HepG2 (cell line): ENCODE data around the gene DIP2C. TPM values are rescaled to one million over a fixed set of nuclear protein-coding genes. Genes with fewer than 3 reads are reported as not detected.

Experiments
- BRCA1 ChIP-seq: sonication (generic); formaldehyde crosslinking; IDR thresholded peaks from 2 replicates; pipeline ENCODE4 v1.4.0; 2020; ENCODE audit warnings: missing genetic modification reagents
- FOXA3 ChIP-seq: IDR thresholded peaks from 2 replicates; pipeline ENCODE4 v1.6.1; 2016; ENCODE audit warnings: missing genetic modification reagents, missing compliant biosample characterization
- GTF3A ChIP-seq: sonication (generic); formaldehyde crosslinking; conservative IDR thresholded peaks from 2 replicates; pipeline ENCODE4 v1.4.0; 2020; ENCODE audit warnings: mild to moderate bottlenecking, missing genetic modification reagents
- JUND ChIP-seq: sonication (generic); formaldehyde crosslinking; IDR thresholded peaks from 2 replicates; pipeline ENCODE4 v1.8.0; 2022; ENCODE audit warnings: mild to moderate bottlenecking, missing genetic modification reagents
- KDM4B ChIP-seq: sonication (generic); formaldehyde crosslinking; IDR thresholded peaks from 2 replicates; pipeline ENCODE4 v1.4.0; 2020; ENCODE audit warnings: missing genetic modification reagents
- KLF6 ChIP-seq: IDR thresholded peaks from 2 replicates; pipeline ENCODE4 v1.8.0; 2016; ENCODE audit warnings: missing biosample characterization, missing genetic modification reagents
- NR2C2 ChIP-seq: sonication (generic); formaldehyde crosslinking; IDR thresholded peaks from 2 replicates; pipeline ENCODE4 v1.4.0; 2020; ENCODE audit warnings: missing genetic modification reagents, mild to moderate bottlenecking, moderate library complexity, borderline replicate concordance
- PITX1 ChIP-seq: sonication (generic); formaldehyde crosslinking; IDR thresholded peaks from 2 replicates; pipeline ENCODE4 v1.5.1; 2020; ENCODE audit warnings: mild to moderate bottlenecking, missing genetic modification reagents
- RARA ChIP-seq: IDR thresholded peaks from 2 replicates; pipeline ENCODE4 v1.6.1; 2016; ENCODE audit warnings: missing genetic modification reagents, missing compliant biosample characterization
- RXRA ChIP-seq: sonication (generic); formaldehyde crosslinking; IDR thresholded peaks from 2 replicates; pipeline ENCODE4 v1.5.1; 2020; ENCODE audit warnings: missing genetic modification reagents
- SMYD3 ChIP-seq: sonication (generic); formaldehyde crosslinking; IDR thresholded peaks from 2 replicates; pipeline ENCODE4 v1.8.1; 2023; ENCODE audit warnings: mild to moderate bottlenecking, missing genetic modification reagents
- SRF ChIP-seq: IDR thresholded peaks from 2 replicates; pipeline ENCODE4 v1.6.1; 2011; ENCODE audit warnings: mild to moderate bottlenecking, low read depth, low read length, moderate library complexity
- ZFP36 ChIP-seq: fragments of 150-350 bp; IDR thresholded peaks from 2 replicates; pipeline ENCODE4 v1.6.1; 2018; ENCODE audit warnings: borderline replicate concordance, low read length, low read depth; ENCODE audit not compliant: partially characterized antibody
- ZFP41 ChIP-seq: sonication (generic); formaldehyde crosslinking; IDR thresholded peaks from 2 replicates; pipeline ENCODE4 v1.4.0; 2020; ENCODE audit warnings: mild to moderate bottlenecking, missing genetic modification reagents, borderline replicate concordance
- ZMYM2 ChIP-seq: sonication (generic); formaldehyde crosslinking; IDR thresholded peaks from 2 replicates; pipeline ENCODE4 v1.8.0; 2022; ENCODE audit warnings: mild to moderate bottlenecking, missing genetic modification reagents
- ZNF20 ChIP-seq: sonication (generic); formaldehyde crosslinking; IDR thresholded peaks from 2 replicates; pipeline ENCODE4 v1.4.0; 2020; ENCODE audit warnings: mild to moderate bottlenecking, moderate library complexity, missing genetic modification reagents
- ZNF3 ChIP-seq: IDR thresholded peaks from 2 replicates; pipeline ENCODE4 v1.7.0; 2017; ENCODE audit warnings: inconsistent platforms
- polyA plus RNA-seq, 8 experiments: library from polyadenylated mRNA; depleted of rRNA in 3 of 8; stranded (reverse) in 7 of 8; unstranded in 1 of 8; fragments of >200 nt; fragmentation: Illumina TruSeq in 4 of 8; extraction: Trizol in 4 of 8; gene quantifications; 2 replicates each; pipeline versions ENCODE4 v1.2.1 to v1.2.3, GENCODE V29; 2011 to 2016; ENCODE audit warnings: low read depth in 4 of 8, missing spikeins in 1 of 8, mixed read lengths in 1 of 8; ENCODE audit not compliant: insufficient read depth in 1 of 8
- total RNA-seq, 5 experiments: library from RNA; depleted of rRNA; stranded (reverse); fragments of >200 nt; fragmentation: Illumina TruSeq; extraction: Trizol; gene quantifications; 2 replicates each; pipeline ENCODE4 v1.2.3, GENCODE V29; 2016; ENCODE audit warnings: low read depth in 1 of 5
- TF ChIP-seq, protein P1 (sequence below): sonication (generic); formaldehyde crosslinking; IDR thresholded peaks from one replicate; pipeline ENCODE4 v1.5.1; 2020; ENCODE audit warnings: mild to moderate bottlenecking, missing genetic modification reagents; ENCODE audit errors: not compliant biosample characterization
- TF ChIP-seq, protein P2 (sequence below): sonication (generic); formaldehyde crosslinking; IDR thresholded peaks from 2 replicates; pipeline ENCODE4 v1.4.0; 2020; ENCODE audit warnings: low read depth, mild to moderate bottlenecking, missing genetic modification reagents
- TF ChIP-seq, protein P3 (sequence below): sonication (generic); formaldehyde crosslinking; IDR thresholded peaks from 2 replicates; pipeline ENCODE4 v1.4.0; 2020; ENCODE audit warnings: mild to moderate bottlenecking, missing genetic modification reagents

The DIP2C gene
- total and polyA plus RNA-seq, 2 of the 13 experiments (the other 11 are each of a cell fraction or from before 2014, with no cell fraction given) = 2.2 to 2.7 TPM

DNA sequence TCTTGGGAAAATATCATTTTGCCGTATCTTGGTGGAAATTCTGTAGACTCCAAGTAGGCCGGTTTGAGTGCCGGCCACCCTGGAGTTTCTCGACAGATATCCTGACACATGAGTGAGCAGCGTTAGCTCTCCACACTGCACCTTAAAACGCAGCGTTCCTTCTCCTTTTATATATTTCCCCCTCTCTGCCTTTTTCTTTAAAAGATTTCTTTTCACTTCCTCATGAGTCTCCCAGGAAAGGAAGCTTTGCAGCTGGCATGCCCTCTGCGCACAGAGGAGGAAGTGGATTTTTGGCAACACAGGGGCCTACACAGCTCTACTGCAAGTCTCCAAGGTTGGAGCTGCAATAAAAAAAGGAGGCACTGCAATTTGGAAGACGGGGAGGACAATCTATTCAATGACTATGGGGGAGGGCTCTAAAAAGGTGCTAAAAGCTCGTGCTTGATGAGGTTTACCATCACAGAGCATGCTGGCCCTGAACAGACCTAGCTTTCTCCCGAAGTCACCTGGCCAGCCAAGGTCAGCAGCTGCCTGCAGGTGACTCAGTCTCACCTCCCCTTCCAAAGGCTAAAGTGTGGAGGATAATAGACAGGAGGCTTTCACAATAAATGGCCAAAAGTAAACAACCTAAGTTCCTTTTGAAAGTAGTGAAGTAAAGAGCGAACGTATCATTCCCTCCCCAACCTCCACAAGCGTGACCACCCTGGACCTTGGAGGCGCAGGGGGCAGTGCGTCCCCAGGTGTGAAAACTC is 301.4 kb downstream of the DIP2C start (continued):
- TF ChIP-seq, protein P1, sequence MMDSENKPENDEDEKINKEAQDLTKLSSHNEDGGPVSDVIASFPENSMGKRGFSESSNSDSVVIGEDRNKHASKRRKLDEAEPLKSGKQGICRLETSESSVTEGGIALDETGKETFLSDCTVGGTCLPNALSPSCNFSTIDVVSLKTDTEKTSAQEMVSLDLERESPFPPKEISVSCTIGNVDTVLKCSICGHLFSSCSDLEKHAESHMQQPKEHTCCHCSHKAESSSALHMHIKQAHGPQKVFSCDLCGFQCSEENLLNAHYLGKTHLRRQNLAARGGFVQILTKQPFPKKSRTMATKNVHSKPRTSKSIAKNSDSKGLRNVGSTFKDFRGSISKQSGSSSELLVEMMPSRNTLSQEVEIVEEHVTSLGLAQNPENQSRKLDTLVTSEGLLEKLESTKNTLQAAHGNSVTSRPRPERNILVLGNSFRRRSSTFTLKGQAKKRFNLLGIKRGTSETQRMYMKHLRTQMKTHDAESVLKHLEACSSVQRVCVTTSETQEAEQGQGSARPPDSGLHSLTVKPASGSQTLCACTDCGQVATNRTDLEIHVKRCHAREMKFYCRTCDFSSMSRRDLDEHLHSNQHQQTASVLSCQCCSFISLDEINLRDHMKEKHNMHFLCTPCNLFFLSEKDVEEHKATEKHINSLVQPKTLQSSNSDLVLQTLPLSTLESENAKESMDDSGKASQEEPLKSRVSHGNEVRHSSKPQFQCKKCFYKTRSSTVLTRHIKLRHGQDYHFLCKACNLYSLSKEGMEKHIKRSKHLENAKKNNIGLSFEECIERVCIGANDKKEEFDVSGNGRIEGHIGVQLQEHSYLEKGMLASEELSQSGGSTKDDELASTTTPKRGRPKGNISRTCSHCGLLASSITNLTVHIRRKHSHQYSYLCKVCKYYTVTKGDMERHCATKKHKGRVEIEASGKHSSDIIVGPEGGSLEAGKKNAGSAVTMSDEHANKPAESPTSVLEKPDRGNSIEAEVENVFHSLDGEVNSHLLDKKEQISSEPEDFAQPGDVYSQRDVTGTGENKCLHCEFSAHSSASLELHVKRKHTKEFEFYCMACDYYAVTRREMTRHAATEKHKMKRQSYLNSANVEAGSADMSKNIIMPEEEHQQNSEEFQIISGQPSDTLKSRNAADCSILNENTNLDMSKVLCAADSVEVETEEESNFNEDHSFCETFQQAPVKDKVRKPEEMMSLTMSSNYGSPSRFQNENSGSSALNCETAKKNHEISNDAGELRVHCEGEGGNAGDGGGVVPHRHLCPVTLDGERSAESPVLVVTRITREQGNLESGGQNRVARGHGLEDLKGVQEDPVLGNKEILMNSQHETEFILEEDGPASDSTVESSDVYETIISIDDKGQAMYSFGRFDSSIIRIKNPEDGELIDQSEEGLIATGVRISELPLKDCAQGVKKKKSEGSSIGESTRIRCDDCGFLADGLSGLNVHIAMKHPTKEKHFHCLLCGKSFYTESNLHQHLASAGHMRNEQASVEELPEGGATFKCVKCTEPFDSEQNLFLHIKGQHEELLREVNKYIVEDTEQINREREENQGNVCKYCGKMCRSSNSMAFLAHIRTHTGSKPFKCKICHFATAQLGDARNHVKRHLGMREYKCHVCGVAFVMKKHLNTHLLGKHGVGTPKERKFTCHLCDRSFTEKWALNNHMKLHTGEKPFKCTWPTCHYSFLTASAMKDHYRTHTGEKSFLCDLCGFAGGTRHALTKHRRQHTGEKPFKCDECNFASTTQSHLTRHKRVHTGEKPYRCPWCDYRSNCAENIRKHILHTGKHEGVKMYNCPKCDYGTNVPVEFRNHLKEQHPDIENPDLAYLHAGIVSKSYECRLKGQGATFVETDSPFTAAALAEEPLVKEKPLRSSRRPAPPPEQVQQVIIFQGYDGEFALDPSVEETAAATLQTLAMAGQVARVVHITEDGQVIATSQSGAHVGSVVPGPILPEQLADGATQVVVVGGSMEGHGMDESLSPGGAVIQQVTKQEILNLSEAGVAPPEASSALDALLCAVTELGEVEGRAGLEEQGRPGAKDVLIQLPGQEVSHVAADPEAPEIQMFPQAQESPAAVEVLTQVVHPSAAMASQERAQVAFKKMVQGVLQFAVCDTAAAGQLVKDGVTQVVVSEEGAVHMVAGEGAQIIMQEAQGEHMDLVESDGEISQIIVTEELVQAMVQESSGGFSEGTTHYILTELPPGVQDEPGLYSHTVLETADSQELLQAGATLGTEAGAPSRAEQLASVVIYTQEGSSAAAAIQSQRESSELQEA = no peak
- TF ChIP-seq, protein P2, sequence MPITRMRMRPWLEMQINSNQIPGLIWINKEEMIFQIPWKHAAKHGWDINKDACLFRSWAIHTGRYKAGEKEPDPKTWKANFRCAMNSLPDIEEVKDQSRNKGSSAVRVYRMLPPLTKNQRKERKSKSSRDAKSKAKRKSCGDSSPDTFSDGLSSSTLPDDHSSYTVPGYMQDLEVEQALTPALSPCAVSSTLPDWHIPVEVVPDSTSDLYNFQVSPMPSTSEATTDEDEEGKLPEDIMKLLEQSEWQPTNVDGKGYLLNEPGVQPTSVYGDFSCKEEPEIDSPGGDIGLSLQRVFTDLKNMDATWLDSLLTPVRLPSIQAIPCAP (CRISPR knock-in tag) = no peak
- TF ChIP-seq PITX1 (CRISPR knock-in tag) = no peak
- peak; percentile 20; the same call in 1 of the 2 replicates for TF ChIP-seq RXRA (CRISPR knock-in tag)
- TF ChIP-seq NR2C2 (CRISPR knock-in tag) = no peak
- TF ChIP-seq SRF = no peak
- TF ChIP-seq, protein P3, sequence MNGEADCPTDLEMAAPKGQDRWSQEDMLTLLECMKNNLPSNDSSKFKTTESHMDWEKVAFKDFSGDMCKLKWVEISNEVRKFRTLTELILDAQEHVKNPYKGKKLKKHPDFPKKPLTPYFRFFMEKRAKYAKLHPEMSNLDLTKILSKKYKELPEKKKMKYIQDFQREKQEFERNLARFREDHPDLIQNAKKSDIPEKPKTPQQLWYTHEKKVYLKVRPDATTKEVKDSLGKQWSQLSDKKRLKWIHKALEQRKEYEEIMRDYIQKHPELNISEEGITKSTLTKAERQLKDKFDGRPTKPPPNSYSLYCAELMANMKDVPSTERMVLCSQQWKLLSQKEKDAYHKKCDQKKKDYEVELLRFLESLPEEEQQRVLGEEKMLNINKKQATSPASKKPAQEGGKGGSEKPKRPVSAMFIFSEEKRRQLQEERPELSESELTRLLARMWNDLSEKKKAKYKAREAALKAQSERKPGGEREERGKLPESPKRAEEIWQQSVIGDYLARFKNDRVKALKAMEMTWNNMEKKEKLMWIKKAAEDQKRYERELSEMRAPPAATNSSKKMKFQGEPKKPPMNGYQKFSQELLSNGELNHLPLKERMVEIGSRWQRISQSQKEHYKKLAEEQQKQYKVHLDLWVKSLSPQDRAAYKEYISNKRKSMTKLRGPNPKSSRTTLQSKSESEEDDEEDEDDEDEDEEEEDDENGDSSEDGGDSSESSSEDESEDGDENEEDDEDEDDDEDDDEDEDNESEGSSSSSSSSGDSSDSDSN (CRISPR knock-in tag) = no peak
- TF ChIP-seq ZMYM2 (CRISPR knock-in tag) = no peak
- TF ChIP-seq ZNF20 (CRISPR knock-in tag) = no peak
- TF ChIP-seq SMYD3 (CRISPR knock-in tag) = no peak
- TF ChIP-seq BRCA1 (CRISPR knock-in tag) = no peak
- no peak for TF ChIP-seq ZFP36
- no peak for TF ChIP-seq KLF6 (CRISPR knock-in tag)
- no peak for TF ChIP-seq JUND (CRISPR knock-in tag)
- no peak for TF ChIP-seq ZNF3 (CRISPR knock-in tag)
- no peak for TF ChIP-seq ZFP41 (CRISPR knock-in tag)
- TF ChIP-seq RARA (CRISPR knock-in tag) = peak; percentile 35; the same call in 1 of the 2 replicates
- peak; percentile 68; the same call in 1 of the 2 replicates for TF ChIP-seq FOXA3
- no peak for TF ChIP-seq KDM4B (CRISPR knock-in tag)
- no peak for TF ChIP-seq GTF3A (CRISPR knock-in tag)
